HG03565 (cell line): ENCODE results near the gene SLC11A1.
A peak's percentile ranks its signal among the peaks of the same experiment; 100 is the strongest.

Source experiments
- ATAC-seq: cut with Tn5 transposase; IDR thresholded peaks from one replicate; pipeline ENCODE4 v1.9.1; 2021; ENCODE audit warnings: mild to moderate bottlenecking, moderate library complexity; ENCODE audit not compliant: unreplicated experiment

SLC11A1 gene

DNA sequence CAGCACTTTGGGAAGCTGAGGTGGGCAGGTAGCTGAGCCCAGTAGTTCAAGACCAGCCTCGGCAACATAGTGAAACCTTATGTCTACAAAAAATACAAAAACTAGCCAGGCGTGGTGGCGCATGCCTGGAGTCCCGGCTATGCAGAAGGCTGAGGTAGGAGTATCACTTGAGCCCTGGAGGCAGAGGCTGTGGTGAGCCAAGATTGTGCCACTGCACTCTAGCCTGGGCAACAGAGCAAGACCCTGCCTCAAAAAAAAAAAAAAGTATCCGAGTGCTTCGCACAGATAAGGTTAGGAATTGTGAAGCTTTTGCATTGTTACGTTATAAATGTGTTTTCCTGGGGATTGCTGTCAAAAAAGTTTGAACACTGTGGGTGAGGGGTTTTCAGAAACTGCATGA lies 21.7 kb downstream of the SLC11A1 start:
- ATAC-seq, result no peak

- ATAC-seq, result no peak
Observed at GRCh38 chr2:218404351-218405085, 22.4 kb downstream of the SLC11A1 start.

DNA sequence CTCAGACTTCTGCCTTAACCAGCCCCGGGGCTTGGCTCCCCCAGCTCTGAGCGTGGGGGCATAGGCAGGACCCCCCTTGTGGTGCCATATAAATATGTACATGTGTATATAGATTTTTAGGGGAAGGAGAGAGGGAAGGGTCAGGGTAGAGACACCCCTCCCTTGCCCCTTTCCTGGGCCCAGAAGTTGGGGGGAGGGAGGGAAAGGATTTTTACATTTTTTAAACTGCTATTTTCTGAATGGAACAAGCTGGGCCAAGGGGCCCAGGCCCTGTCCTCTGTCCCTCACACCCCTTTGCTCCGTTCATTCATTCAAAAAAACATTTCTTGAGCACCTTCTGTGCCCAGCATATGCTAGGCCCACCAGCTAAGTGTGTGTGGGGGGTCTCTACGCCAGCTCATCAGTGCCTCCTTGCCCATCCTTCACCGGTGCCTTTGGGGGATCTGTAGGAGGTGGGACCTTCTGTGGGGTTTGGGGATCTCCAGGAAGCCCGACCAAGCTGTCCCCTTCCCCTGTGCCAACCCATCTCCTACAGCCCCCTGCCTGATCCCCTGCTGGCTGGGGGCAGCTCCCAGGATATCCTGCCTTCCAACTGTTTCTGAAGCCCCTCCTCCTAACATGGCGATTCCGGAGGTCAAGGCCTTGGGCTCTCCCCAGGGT lies 23.1 kb downstream of the SLC11A1 start:
- ATAC-seq, result no peak

DNA sequence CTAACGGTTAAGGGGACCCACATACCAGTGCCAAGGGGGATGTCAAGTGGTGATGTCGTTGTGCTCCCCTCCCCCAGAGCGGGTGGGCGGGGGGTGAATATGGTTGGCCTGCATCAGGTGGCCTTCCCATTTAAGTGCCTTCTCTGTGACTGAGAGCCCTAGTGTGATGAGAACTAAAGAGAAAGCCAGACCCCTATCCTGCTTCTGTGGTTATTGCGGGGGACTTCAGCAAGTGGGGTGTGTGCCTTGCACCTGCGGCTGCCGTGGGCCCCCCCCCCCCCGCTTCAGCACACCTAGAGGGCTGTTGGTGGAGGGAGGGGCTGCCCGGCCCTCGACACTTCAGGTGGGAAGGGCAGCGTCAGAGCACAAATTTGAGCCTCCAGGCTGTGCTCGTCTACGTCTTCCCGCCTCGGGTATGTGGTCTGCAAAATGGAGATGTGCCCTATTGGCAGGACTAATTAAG lies 23.7 kb downstream of the SLC11A1 start:
- ATAC-seq, result peak; percentile 14

DNA sequence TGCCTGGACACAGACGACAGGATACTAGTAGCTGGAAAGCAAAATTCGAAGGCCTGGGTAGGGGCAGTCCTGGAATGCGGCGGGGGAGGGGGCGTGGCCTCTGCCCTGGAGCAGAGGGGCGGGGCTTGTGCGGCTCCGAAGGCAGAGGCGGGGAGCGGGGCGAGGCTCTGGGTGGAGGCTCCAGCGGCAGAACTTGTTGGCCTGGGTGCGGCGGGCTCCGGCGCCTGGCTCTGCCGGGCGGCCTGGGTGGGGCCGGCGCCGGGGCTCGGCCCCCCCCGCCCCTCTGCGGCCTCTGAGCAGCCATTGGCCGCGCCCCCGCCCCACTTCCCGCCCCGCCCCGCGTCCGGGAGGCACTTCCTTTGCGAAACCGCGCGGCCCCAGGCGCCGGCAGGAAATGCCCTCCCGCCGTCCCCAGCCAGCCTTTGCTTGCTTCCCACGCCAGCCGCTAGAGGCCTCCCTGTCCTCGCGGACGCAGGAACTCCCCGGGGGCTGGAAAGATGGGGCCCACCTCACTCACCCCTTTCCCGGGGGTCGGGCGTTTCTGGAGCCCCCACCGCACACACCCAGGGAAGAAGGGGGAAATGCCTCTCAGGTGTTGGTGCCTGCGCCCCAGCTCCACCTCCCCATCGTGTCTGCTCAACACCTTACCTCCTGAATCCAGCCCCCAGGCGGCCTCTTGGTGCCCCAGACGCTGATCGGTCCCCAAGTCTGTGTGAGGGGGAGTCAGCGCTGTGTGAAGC lies 24.3 kb downstream of the SLC11A1 start:
- peak; percentile 65 for ATAC-seq

DNA sequence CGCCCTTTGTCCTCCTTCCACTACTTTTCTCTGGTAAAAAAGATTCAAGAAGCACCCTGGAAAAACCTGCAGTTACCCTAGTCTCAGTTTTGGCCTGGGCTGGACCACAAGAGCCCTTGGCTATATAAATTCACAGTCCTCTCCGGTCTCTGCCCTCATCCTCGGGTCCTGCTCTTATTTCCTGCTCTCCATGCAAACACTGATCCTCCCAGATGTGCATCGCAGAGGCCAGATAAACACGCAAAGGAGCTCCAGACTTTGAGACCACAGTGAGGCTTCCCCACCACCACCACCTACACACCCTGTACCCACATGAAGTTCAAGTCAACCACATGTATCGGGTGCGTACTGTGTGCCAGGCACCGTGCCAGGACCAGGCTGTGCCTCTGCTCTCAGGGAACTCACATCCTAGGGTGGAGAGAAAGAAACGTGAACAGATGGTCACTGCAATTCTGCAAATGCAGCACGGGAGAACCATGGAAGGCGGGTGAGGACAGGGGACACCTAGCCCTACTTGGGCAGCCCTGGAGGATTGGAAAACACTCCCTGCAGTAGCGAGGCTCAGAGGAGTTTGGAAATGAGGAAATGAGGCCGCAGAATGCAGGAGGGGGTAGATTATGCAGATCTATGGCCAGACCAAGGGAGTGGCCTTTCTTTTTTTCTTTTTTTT lies 25.0 kb downstream of the SLC11A1 start:
- no peak for ATAC-seq

DNA sequence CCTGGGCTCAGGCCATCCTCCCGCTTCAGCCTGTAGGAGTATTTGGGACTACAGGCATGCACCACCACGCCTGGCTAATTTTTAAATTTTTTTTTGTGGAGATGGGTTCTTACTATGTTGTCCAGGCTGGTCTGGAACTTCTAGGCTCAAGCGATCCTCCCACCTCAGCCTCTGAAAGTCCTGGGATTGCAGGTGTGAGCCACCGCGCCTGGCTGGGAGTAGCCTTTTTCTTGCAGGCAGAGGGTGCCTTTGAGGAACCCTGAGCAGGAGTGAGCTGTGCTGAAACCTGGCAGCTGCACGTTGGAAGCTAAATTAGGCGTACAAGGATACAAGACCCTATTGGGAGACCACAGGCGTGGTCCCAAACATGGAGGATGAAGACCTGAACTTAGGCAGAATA lies 25.6 kb downstream of the SLC11A1 start:
- ATAC-seq, result no peak

DNA sequence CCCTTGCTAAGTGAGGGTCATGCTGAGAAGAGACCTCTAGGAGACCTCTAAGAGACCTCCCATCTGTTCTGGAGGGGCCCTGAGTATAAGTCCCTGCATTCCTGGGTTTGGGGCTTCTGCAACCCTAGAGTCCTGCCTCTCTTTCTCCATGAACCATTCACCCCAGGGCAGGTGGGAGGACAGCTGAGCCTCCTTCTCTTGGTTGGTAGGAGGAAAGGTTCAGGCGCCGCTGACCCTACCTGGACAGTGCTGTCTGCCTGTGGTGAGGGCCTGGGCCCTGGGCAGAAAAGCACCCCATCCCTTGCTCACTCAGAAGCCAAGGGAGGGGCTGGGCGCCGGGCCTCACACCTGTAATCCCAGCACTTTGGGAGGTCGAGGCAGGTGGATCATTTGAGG lies 36.2 kb downstream of the SLC11A1 start:
- no peak for ATAC-seq

DNA sequence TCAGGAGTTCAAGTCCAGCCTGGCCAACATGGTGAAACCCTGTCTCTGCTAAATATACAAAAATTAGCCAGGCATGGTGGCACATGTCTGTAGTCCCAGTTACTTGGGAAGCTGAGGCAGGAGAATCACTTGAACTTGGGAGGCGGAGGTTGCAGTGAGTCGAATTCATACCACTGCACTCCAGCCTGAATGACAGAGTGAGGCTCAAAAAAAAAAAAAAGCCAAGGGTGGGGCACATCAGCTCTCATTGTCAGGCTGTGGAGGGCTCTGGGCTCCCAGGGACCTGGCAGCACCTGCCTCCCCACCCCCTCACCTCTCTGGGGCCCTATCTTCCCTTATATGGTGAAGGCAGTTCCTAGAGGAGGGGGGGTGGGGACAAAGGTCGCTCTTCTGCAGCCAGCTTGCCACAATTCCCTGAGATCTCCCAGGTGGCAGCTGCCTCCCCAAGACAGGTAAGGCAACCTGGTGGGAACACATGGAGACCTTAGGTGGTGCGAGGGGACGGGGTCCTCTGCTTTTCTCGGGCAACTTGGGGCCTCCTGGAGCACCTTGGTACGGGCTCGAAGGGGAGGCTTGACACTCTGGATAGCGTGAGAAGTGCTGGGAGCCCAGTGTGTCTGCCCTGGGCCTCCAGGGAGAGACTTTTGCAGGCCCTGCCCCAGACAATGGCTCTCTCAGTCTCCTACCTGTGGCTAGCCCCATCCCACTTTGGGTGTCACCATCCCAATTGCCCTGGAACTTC lies 36.8 kb downstream of the SLC11A1 start, which contains the start of gene VIL1:
Gene VIL1, plus strand, starts transcription at position 407 of the 742 bp plus-strand sequence. CDS start 4,656 bp downstream, outside the sequence.
- ATAC-seq, result no peak

- no peak for ATAC-seq
Observed at GRCh38 chr2:218419630-218420216, 37.6 kb downstream of the SLC11A1 start.

DNA sequence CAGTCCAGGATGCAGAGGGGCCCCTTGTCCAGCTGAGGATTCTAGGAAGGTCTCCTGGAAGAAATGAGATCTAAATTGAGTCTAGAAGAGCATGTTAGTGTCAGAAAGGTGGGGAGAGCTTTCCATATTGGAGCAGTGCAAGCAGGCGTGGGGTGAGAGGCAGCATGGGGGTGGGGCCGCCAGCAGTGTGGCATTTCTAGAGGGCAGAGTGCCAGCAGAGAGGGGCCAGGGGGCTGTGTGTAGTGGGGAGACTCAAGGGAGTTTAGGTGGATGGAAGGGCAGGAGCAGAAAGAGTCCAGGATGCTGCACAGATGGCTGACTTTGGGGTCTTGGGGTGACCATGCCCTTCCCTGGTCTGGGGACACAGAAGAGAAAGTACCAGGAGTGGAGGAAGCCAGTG lies 39.0 kb downstream of the SLC11A1 start:
- no peak for ATAC-seq

DNA sequence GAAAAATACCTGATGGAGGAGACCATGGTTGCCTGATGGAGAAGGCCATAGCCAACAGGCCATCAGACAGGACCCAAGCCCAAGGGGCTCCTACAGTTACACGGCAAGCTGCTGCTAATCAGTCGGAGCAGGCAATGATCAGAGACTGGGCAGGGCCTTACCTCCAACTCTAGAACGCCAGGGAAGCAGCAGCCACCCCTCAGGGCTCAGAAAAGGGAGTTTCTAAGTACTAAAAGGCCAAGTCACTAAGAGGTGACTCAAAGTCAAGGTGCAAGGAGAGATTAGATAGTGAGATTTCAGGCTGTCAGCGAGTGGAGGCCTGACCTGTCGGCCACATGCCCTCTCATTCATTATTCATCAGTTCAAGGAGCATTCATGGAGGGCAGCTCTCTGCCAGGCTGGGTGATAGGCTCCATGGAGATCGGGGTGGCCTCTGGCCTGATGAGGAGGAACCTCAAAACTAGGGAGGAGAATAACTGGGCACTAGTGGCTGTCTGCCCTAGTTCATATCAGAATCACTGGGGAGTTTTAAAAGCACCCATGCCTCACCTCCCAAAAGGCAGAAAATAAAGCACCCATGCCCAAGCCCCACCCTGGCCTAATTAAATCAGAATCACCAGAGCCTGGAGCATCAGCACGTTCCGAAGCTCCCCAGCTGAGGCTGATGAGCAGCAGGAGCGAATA lies 40.5 kb downstream of the SLC11A1 start:
- ATAC-seq, result no peak

DNA sequence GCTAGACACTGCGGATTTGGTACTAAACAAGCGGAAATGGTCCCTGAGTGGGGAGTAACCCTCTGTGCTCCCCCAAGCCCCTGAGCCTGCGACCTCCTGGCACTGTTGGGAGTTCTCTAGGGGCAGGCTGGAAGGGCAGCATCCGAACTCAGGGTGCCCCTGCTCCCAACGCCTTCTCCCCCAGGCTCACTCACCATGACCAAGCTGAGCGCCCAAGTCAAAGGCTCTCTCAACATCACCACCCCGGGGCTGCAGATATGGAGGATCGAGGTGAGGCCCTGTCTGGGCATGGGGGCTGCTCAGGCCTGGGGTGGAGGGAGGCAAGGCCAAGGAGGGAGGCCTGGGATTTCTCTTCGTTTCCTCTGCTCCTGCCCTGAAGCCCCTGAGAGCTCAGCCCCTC lies 41.5 kb downstream of the SLC11A1 start:
- no peak for ATAC-seq

DNA sequence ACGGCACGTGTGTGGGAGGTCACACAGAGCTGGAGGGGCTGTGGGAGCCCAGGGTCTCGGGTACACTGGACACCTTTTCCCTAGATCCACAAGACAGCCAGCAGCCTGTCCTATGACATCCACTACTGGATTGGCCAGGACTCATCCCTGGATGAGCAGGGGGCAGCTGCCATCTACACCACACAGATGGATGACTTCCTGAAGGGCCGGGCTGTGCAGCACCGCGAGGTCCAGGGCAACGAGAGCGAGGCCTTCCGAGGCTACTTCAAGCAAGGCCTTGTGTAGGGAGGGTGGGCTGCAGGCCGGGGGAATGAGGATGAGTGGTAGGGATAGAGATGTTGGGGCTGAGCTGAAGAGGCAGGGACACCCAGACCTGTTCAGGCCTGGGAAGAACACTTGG lies 43.5 kb downstream of the SLC11A1 start:
- ATAC-seq, result no peak

DNA sequence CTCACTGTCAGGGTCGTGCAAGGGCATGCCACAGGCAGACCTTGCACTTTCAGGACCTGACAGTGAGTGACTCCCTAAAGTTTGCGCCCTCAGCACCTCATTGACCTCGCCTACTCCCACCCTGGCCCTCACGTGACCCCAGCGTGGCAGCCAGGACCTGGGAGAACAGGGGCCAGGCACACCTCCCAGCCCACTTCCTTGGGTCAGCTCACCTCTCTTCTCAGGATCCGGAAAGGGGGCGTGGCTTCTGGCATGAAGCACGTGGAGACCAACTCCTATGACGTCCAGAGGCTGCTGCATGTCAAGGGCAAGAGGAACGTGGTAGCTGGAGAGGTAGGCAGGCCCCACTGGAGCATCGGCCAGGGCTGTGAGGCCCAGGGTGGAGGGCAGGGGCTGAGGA lies 45.7 kb downstream of the SLC11A1 start:
- ATAC-seq, result no peak

GRCh38 chr2:218428846-218429558 lies 46.9 kb downstream of the SLC11A1 start:
- no peak for ATAC-seq

DNA sequence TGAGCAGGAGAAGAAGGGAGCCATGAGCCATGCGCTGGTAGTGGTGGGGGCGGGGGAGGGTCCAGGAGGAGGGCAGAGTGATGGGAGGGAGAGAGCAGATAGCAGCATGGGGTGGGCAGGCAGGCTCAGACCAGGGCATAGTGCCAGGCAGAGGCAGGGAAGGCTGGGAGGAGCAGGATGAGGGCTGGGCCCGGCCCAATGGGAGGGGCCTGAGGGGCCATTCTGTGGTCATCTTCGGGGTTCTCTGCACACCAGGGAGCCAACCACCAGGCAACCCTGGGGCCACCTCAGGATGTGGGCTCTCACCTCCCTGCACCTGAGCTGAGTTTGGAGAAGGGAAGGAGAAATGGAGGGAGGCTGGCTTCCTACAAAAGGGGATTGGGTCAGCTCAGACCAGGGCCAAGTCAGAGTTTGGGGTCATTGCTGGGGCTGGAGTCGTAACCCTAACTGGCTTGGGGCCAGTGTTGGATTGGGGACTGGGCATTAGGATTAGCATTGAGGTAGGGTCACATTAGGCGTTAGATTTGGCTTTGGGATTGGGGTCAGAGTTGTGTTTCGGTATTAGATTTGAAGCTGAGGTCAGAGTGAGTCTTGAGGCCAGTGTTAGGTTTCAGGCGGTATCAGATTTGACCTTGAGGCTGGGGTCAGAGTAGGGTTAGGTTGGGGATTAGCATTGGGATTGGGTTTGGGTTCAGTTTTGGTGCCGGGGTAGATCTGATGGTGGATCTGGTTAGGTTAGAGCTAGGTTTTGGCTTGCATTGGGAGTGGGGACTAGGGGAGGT lies 48.0 kb downstream of the SLC11A1 start:
- ATAC-seq, result no peak

DNA sequence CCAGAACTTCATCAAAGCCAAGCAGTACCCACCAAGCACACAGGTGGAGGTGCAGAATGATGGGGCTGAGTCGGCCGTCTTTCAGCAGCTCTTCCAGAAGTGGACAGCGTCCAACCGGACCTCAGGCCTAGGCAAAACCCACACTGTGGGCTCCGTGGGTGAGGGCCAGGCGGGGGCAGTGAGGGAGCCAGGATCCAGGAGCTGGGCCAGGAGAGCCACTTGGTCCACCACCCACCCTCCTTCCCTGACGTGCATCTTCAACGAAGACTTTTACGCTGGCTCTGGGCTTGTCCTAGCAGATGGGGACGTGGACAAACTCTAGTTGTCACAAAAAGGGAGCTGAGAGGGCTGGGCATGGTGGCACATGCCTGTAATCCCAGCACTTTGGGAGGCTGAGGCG lies 48.6 kb downstream of the SLC11A1 start:
- ATAC-seq, result no peak
